Measurements from ENCODE around the gene ATXN7L1. TPM values are rescaled to one million over a fixed set of nuclear protein-coding genes. Genes with fewer than 3 reads are reported as not detected.
"Not testable (repeated sequence)": the region's sequence is repeated elsewhere in the genome, so short reads cannot be mapped to it uniquely, and the experiment has no call there.

ATXN7L1 gene
- total and polyA plus RNA-seq, 9 donors = 5.0 to 17.6 (median 11.4) TPM

DNA sequence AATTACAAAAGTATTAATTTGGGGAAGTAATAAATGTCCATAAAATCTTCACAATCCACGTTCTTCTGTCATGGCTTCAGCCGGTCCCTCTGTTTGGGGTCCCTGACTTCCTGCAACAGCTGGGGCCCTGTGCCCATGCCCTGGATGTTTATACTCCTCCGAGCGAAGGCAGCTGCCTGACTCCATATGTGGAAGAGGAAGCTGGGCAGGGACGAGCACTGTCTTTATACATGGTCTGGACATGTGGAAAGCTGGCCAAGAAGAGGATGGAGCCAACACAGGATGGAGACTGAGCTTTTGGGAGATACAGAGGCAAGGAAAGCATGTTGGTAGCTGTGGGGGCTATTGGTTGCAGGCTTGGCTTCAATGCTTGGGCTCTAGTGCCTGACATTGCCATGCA lies 178.6 kb downstream of the ATXN7L1 start:
- no peak overlapping the region for H3K4me3 ChIP-seq
- intact Hi-C loops (cut with DNase I) = no loop called here

DNA sequence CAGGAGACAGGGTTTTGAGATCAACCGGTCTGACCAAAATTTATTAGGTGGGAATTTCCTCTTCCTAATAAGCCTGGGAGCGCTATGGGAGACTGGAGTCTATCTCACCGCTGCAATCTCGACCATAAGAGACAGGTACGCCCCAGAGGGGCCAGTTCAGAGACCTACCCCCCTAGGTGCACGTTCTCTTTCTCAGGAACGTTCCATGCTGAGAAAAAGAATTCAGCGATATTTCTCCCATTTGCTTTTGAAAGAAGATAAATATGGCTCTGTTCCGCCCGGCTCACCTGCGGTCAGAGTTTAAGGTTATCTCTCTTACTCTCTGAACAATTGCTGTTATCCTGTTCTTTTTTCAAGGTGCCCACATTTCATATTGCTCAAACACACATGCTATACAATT lies 179.2 kb downstream of the ATXN7L1 start:
- H3K4me3 ChIP-seq; H3K36me3 ChIP-seq; DNase-seq; H3K27me3 ChIP-seq; intact Hi-C loops (cut with DNase I); H3K4me1 ChIP-seq (ENCODE audit: insufficient read depth); H3K27ac ChIP-seq; H3K9me3 ChIP-seq: not testable (repeated sequence)
- WGBS, 3 donors = 77 to 82% (median 79%) methylated on average over 11 of the region's 11 CpGs

More for the DNA sequence above, 178.6 kb downstream of the ATXN7L1 start:
- no peak for DNase-seq
- Histone ChIP-seq H3K4me1 (ENCODE audit: insufficient read depth) (no peaks in the 10 kb centered on the region), H3K36me3 (no peaks in the 10 kb centered on the region), H3K27ac (no peak overlapping the region), H3K27me3 (no peaks in the 10 kb centered on the region), H3K9me3 (no peaks in the 10 kb centered on the region)
- 93 to 96% (median 94%) methylated on average over 5 of the region's 5 CpGs for WGBS, 3 donors
- TF ChIP-seq POLR2A (IDR thresholded peaks at IDR 0.05) = no peak
- no peak for TF ChIP-seq EP300 (IDR thresholded peaks at IDR 0.05)
- TF ChIP-seq, protein P1, sequence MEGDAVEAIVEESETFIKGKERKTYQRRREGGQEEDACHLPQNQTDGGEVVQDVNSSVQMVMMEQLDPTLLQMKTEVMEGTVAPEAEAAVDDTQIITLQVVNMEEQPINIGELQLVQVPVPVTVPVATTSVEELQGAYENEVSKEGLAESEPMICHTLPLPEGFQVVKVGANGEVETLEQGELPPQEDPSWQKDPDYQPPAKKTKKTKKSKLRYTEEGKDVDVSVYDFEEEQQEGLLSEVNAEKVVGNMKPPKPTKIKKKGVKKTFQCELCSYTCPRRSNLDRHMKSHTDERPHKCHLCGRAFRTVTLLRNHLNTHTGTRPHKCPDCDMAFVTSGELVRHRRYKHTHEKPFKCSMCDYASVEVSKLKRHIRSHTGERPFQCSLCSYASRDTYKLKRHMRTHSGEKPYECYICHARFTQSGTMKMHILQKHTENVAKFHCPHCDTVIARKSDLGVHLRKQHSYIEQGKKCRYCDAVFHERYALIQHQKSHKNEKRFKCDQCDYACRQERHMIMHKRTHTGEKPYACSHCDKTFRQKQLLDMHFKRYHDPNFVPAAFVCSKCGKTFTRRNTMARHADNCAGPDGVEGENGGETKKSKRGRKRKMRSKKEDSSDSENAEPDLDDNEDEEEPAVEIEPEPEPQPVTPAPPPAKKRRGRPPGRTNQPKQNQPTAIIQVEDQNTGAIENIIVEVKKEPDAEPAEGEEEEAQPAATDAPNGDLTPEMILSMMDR (IDR thresholded peaks at IDR 0.05) = no peak

DNA sequence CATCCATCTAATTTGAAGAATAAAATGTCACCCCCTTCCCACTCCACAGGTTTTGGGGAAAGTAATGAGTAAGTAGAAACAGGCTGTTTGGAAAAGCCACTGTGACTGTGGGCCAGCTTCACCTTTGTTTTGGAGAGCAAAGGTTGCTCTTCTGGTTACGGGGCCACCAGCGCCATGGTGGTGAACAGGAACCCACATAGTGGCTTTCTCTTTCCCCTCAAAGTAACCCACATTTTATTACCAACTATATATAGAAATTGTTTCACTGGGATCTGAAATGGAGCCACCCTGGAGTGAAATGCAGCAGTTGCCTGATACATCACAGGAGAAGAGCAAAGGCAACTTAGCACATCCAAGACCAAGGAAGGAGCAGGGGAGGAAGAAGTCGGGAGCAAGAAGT lies 182.8 kb downstream of the ATXN7L1 start:
- Histone ChIP-seq H3K27me3 (no peaks in the 10 kb centered on the region), H3K4me1 (ENCODE audit: insufficient read depth) (peaks cover 2% of the 10 kb centered on the region), H3K27ac (no peak overlapping the region), H3K36me3 (no peaks in the 10 kb centered on the region), H3K9me3 (no peaks in the 10 kb centered on the region), H3K4me3 (no peak overlapping the region)
- DNase-seq = no peak
- TF ChIP-seq POLR2A (IDR thresholded peaks at IDR 0.05) (no peak), EP300 (IDR thresholded peaks at IDR 0.05) (no peak)
- TF ChIP-seq, protein P1 (IDR thresholded peaks at IDR 0.05) = no peak
- WGBS, 3 donors = 91 to 97% (median 92%) methylated on average over 3 of the region's 3 CpGs
- intact Hi-C loops (cut with DNase I) = no loop called here

DNA sequence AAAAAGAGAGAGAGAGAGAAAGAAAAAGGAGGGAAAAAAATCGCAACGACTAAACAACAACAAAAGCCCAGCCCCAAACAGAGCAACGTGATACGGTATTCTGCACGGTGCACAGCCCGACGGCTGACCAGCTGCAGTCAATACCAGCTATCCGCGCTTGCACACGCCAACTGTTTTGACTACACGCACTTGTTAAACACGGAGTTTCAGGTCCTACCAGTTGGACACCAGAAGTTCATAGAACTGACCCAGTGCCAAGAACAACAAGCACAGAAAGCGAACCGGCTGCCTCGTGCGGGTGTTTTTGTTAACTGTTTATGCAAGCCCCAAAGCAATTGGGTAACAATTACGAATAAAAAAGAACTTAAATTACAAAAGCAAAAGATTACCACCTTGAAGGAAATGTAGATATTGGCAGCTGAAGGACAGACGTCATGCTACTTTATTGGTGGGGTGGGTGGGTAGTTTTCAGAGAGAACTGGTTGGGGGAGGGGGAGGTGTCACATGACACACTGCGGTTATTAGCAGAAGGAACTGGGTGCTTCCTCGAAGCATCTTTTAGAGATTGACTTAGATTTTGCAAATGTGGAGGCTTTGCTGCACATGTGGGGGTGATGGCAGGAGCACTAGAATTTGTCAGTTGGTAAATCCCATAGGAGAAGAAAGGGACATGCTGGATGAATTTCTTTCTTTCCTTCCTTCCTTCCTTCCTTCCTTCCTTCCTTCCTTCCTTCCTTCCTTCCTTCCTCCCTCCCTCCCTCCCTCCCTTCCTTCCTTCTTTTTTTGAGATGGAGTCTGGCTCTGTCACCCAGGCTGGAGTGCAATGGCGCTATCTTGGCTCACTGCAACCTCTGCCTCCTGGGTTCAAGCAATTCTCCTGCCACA lies 184.5 kb downstream of the ATXN7L1 start:
- 4 to 6% (median 5%) methylated on average over 21 of the region's 21 CpGs for WGBS, 3 donors
- Histone ChIP-seq H3K27ac (peak overlapping the region in 1 of 2 donors; percentile 30), H3K27me3 (no peaks in the 10 kb centered on the region), H3K36me3 (no peaks in the 10 kb centered on the region), H3K9me3 (no peaks in the 10 kb centered on the region), H3K4me1 (ENCODE audit: insufficient read depth) (peaks cover 2% of the 10 kb centered on the region), H3K4me3 (peak overlapping the region; percentile 37)
- intact Hi-C loops (cut with DNase I) = no loop called here
- TF ChIP-seq, protein P1 (IDR thresholded peaks at IDR 0.05) = no peak
- TF ChIP-seq POLR2A (IDR thresholded peaks at IDR 0.05) (no peak), EP300 (IDR thresholded peaks at IDR 0.05) (no peak)
- peak; percentile 61 to 81 (median 72) for DNase-seq

DNA sequence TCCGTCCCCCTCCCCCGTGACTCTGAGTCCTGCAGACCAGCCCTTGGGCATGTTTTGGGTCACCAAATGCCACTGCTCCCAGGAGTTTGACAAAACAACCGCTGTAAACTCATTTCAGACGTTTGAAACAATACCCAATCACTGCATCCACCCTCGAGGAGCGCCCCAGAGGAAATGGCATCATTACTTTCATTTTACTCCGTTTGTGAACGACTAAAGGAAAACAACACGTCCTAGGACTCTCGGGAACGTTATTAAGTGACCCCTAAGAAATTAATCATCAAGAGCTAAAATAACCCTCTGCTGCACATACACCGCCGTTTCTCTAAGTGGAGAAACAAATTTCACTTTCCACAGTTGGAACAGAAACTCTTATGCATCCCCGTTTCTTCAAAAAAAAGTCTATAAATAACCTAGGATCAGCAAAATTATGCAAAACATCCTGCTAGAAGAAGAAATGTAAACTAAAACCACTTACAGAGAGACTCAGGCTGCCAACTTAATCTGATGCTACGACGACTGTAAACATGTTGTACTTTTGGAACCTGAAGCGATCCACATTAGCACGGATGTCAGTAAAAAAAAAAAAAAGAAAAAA lies 185.2 kb downstream of the ATXN7L1 start:
- Histone ChIP-seq H3K27ac (peak overlapping the region in 1 of 2 donors; percentile 44), H3K27me3 (no peaks in the 10 kb centered on the region), H3K4me1 (ENCODE audit: insufficient read depth) (peaks cover 2% of the 10 kb centered on the region), H3K4me3 (peak overlapping the region; percentile 37), H3K9me3 (no peaks in the 10 kb centered on the region), H3K36me3 (no peaks in the 10 kb centered on the region)
- 1 to 3% (median 1%) methylated on average over 18 of the region's 18 CpGs for WGBS, 3 donors
- DNase-seq = no peak
- TF ChIP-seq, protein P1 (IDR thresholded peaks at IDR 0.05) = no peak
- TF ChIP-seq POLR2A (IDR thresholded peaks at IDR 0.05) = no peak
- no peak for TF ChIP-seq EP300 (IDR thresholded peaks at IDR 0.05)
- intact Hi-C loops (cut with DNase I) = no loop called here
